ENCODE measurements around the gene IGF2.
"Not testable (repeated sequence)": the region's sequence is repeated elsewhere in the genome, so short reads cannot be mapped to it uniquely, and the experiment has no call there.

Gene IGF2

GRCh38 chr11:2127482-2128129 lies 11.6 kb downstream of the IGF2 start (continued):
- TF ChIP-seq ZBTB49 (tag by site-specific recombination; IDR thresholded peaks at IDR 0.05; ENCODE audit: low read depth): no peak

GRCh38 chr11:2126520-2127085 lies 12.6 kb downstream of the IGF2 start:
- Histone ChIP-seq H3K36me3 (ENCODE audit: control insufficient read depth in 2 of 2, insufficient read depth in 1 of 2, low read length in 2 of 2) (peaks cover 0 to 4% of the 10 kb centered on the region in 2 experiments; a peak in 1 of 3 replicates), H3K9me3 (ENCODE audit: control insufficient read depth, insufficient read depth, low read depth, low read length) (no peaks in the 10 kb centered on the region), H3K4me1 (ENCODE audit: control insufficient read depth, insufficient read depth, low read length) (no peaks in the 10 kb centered on the region), H3K27ac (ENCODE audit: extremely low read depth, low read depth, low read length) (no peak overlapping the region), H3K4me3 (ENCODE audit: low read depth, low read length) (no peak overlapping the region)
- TF ChIP-seq ZNF585B (tag by site-specific recombination; IDR thresholded peaks at IDR 0.05) (no peak), ZNF174 (tag by site-specific recombination; IDR thresholded peaks at IDR 0.05) (no peak), ZNF19 (tag by site-specific recombination; IDR thresholded peaks at IDR 0.05; ENCODE audit: low read depth) (no peak), EGR2 (tag by site-specific recombination; IDR thresholded peaks at IDR 0.05; ENCODE audit: low read depth) (peak; percentile 93), ZNF366 (tag by site-specific recombination; conservative IDR thresholded peaks at IDR 0.05) (peak; percentile 52), ZBTB17 (tag by site-specific recombination; IDR thresholded peaks at IDR 0.05) (peak; percentile 42; the same call in 1 of the 2 replicates), ZNF10 (tag by site-specific recombination; IDR thresholded peaks at IDR 0.05) (no peak), ZNF513 (tag by site-specific recombination; IDR thresholded peaks at IDR 0.05) (no peak), ZFHX2 (tag by site-specific recombination; conservative IDR thresholded peaks at IDR 0.05) (peak; percentile 90), KLF1 (tag by site-specific recombination; IDR thresholded peaks at IDR 0.05) (peak; percentile 90)
- ChIA-PET POLR2A (no interaction called here), CTCF (no interaction called here)

GRCh38 chr11:2124736-2125484 lies 14.3 kb downstream of the IGF2 start:
- H3K27ac ChIP-seq (ENCODE audit: extremely low read depth, low read depth, low read length); POLR2A ChIA-PET; H3K4me3 ChIP-seq (ENCODE audit: low read depth, low read length); H3K4me1 ChIP-seq (ENCODE audit: control insufficient read depth, insufficient read depth, low read length); H3K36me3 ChIP-seq (ENCODE audit: control insufficient read depth in 2 of 2, insufficient read depth in 1 of 2, low read length in 2 of 2); H3K9me3 ChIP-seq (ENCODE audit: control insufficient read depth, insufficient read depth, low read depth, low read length): not testable (repeated sequence)
- CTCF ChIA-PET: interaction anchor here (0.7 to 1.2 kb wide), 3 partner anchors 23 to 180 kb away, joined by 3 to 4 read pairs (median 3); no protein-coding TSS in a partner anchor
- TF ChIP-seq ZFHX2 (tag by site-specific recombination; conservative IDR thresholded peaks at IDR 0.05): peak; percentile 88
- peak; percentile 73 for TF ChIP-seq EGR2 (tag by site-specific recombination; IDR thresholded peaks at IDR 0.05; ENCODE audit: low read depth)

GRCh38 chr11:2123628-2123960 lies 15.6 kb downstream of the IGF2 start:
- H3K27ac ChIP-seq (ENCODE audit: extremely low read depth, low read depth, low read length): no peak overlapping the region
- ChIA-PET POLR2A (no interaction called here), CTCF (no interaction called here)
- no peak overlapping the region for H3K4me3 ChIP-seq (ENCODE audit: low read depth, low read length)
- H3K4me1 ChIP-seq (ENCODE audit: control insufficient read depth, insufficient read depth, low read length): no peaks in the 10 kb centered on the region
- no peaks in the 10 kb centered on the region for H3K9me3 ChIP-seq (ENCODE audit: control insufficient read depth, insufficient read depth, low read depth, low read length)
- no peaks in the 10 kb centered on the region for H3K36me3 ChIP-seq (ENCODE audit: control insufficient read depth in 2 of 2, insufficient read depth in 1 of 2, low read length in 2 of 2)
- TF ChIP-seq BCL11A (tag by site-specific recombination; IDR thresholded peaks at IDR 0.05; ENCODE audit: low read depth) (no peak), ZNF202 (tag by site-specific recombination; IDR thresholded peaks at IDR 0.05; ENCODE audit: borderline replicate concordance) (no peak), ZSCAN4 (tag by site-specific recombination; IDR thresholded peaks at IDR 0.05) (no peak), TCF7L2 (IDR thresholded peaks at IDR 0.05; ENCODE audit: borderline replicate concordance, low read depth, low read length) (no peak), IKZF3 (tag by site-specific recombination; IDR thresholded peaks at IDR 0.05) (no peak)

Measured in HEK293 (cell line).